ENCODE measurements around the gene VPS37C. TPM values are rescaled to one million over a fixed set of nuclear protein-coding genes. Genes with fewer than 3 reads are reported as not detected.
A peak's percentile ranks its signal among the peaks of the same experiment; 100 is the strongest.

The VPS37C gene
- total RNA-seq, 1 donor from 2014 or later, result 11.6 TPM

- no peak for DNase-seq (ENCODE audit: low spot score)
- H3K36me3 Mint-ChIP-seq (ENCODE audit: low read depth), result peaks cover 75% of the 10 kb centered on the region
- H3K4me1 Mint-ChIP-seq (ENCODE audit: low read depth), result peaks cover 88% of the 10 kb centered on the region
- peak overlapping the region; percentile 53 for H3K4me3 Mint-ChIP-seq
- peaks cover 6% of the 10 kb centered on the region for H3K9me3 Mint-ChIP-seq
- no peaks in the 10 kb centered on the region for H3K27me3 Mint-ChIP-seq (ENCODE audit: insufficient read depth)
- peak overlapping the region; percentile 98 for H3K27ac Mint-ChIP-seq
- intact Hi-C loops (cut with micrococcal nuclease), result loop anchor here (5.0 kb wide), 1 partner anchor 203 kb away; the partner anchor contains the start of gene TMEM109
Measured at GRCh38 chr11:61114913-61115312, 46.3 kb downstream of the VPS37C start.

- H3K4me3 Mint-ChIP-seq, result peak overlapping the region; percentile 62
- intact Hi-C loops (cut with micrococcal nuclease), result loop anchor here (2.0 kb wide), 1 partner anchor 16 kb away; no protein-coding TSS in a partner anchor
- no peaks in the 10 kb centered on the region for H3K27me3 Mint-ChIP-seq (ENCODE audit: insufficient read depth)
- H3K36me3 Mint-ChIP-seq (ENCODE audit: low read depth), result peaks cover 73% of the 10 kb centered on the region
- H3K4me1 Mint-ChIP-seq (ENCODE audit: low read depth), result peaks cover 90% of the 10 kb centered on the region
- no peak for DNase-seq (ENCODE audit: low spot score)
- peaks cover 6% of the 10 kb centered on the region for H3K9me3 Mint-ChIP-seq
- peak overlapping the region; percentile 89 for H3K27ac Mint-ChIP-seq
Measured at GRCh38 chr11:61113201-61113600, 48.0 kb downstream of the VPS37C start.

DNA sequence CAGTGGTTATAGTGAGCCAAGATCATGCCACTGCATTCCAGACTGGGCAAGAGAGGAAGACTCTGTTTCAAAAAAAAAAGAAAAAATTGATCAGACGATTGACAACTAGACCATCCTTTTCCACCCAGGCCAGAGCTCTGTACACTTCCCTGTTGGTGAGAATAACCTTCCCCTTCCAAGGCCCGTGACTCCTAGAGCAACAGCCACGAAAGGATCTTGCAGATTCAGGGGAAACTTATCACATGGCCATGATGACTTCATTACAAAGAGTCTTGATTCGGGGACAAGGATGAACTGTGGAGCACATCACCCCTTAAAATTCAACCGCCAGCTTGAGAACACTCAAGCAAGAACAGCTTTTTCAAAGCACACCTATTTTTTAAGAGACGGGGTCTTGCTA lies 48.7 kb downstream of the VPS37C start:
- H3K9me3 Mint-ChIP-seq, result peaks cover 6% of the 10 kb centered on the region
- H3K4me3 Mint-ChIP-seq, result peak overlapping the region; percentile 84
- H3K27me3 Mint-ChIP-seq (ENCODE audit: insufficient read depth), result no peaks in the 10 kb centered on the region
- peaks cover 76% of the 10 kb centered on the region for H3K36me3 Mint-ChIP-seq (ENCODE audit: low read depth)
- intact Hi-C loops (cut with micrococcal nuclease), result loop anchor here (1.0 to 2.0 kb wide), 3 partner anchors 16 to 51 kb away; no protein-coding TSS in a partner anchor
- no peak for DNase-seq (ENCODE audit: low spot score)
- H3K27ac Mint-ChIP-seq, result peak overlapping the region; percentile 89
- H3K4me1 Mint-ChIP-seq (ENCODE audit: low read depth), result peaks cover 96% of the 10 kb centered on the region

- peak overlapping the region; percentile 89 for H3K27ac Mint-ChIP-seq
- peaks cover 80% of the 10 kb centered on the region for H3K36me3 Mint-ChIP-seq (ENCODE audit: low read depth)
Measured at GRCh38 chr11:61111786-61112517, 49.3 kb downstream of the VPS37C start.

DNA sequence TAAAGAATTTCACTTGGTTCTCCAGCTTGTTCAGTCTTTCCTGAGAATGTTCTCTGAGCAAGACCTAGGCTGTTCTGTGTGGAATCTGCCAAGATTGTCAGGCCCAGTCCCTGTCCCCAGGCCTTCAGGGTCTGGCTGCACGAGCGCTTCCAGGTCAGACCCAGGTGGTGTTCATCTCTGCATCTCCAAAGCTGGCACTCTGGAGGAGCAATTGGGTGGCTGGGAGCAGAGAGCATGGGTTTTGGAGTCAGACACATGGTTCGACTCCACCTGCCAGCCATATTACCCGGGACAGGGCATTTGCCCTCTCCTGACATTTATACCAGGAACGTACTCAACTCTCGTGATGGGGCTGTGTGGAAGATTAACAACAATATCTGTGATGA lies 50.2 kb downstream of the VPS37C start:
- H3K27me3 Mint-ChIP-seq (ENCODE audit: insufficient read depth), result no peaks in the 10 kb centered on the region
- H3K4me3 Mint-ChIP-seq, result peak overlapping the region; percentile 84
- no peak for DNase-seq (ENCODE audit: low spot score)
- H3K4me1 Mint-ChIP-seq (ENCODE audit: low read depth), result peaks cover 99% of the 10 kb centered on the region
- intact Hi-C loops (cut with micrococcal nuclease), result loop anchor here (1.0 to 2.0 kb wide), 2 partner anchors 9 to 28 kb away; partner anchors contain the start of gene CD5
- H3K27ac Mint-ChIP-seq, result peak overlapping the region; percentile 89
- peaks cover 78% of the 10 kb centered on the region for H3K36me3 Mint-ChIP-seq (ENCODE audit: low read depth)
- H3K9me3 Mint-ChIP-seq, result no peaks in the 10 kb centered on the region

More at GRCh38 chr11:61111786-61112517, 49.3 kb downstream of the VPS37C start:
- Mint-ChIP-seq H3K4me3 (peak overlapping the region; percentile 84), H3K4me1 (ENCODE audit: low read depth) (peaks cover 99% of the 10 kb centered on the region), H3K9me3 (peaks cover 6% of the 10 kb centered on the region), H3K27me3 (ENCODE audit: insufficient read depth) (no peaks in the 10 kb centered on the region)
- intact Hi-C loops (cut with micrococcal nuclease), result loop anchor here (1.0 to 2.0 kb wide), 5 partner anchors 10 to 51 kb away; partner anchors contain the start of gene CD5
- DNase-seq (ENCODE audit: low spot score), result peak; percentile 70

DNA sequence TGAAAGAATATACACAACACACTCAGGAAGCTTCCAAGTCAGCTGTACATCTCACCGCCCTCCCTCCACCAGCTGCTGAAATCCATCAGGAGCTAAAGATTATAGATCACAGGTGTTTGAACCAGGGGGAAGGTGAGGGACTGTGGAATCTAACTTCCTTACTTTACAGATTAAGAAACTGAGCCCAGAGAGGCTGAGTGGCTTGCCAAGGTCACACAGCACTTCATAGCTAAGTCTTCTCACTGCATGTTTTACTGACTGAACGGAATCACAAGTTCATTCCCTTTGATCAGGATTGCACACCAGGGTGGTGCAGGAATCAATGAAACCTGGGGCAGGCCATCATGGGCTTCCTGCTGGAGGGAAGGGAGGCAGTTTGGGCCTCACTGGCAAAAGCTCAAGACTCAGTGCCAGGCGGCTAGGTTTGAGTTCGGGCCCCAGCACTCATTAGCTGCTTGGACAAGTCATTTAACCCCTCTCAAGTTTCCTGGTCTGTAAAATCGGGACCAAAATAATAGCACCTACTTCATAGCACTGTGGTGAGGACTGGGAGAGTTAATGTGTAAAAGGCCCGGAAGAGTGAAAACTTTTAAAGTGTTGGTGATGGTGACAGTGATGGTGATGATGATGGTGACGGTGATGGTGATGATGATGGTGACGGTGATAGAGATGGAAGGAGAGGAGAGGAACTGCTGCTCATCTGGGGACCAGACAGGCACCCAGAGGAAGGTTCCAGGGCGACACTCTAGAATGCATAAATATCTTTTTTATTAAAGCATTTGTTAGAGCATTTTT lies 50.8 kb downstream of the VPS37C start:
- no peak for DNase-seq (ENCODE audit: low spot score)
- intact Hi-C loops (cut with micrococcal nuclease), result loop anchor here (1.0 to 2.0 kb wide), 2 partner anchors 8 to 28 kb away; partner anchors contain the start of gene CD5
- Mint-ChIP-seq H3K36me3 (ENCODE audit: low read depth) (peaks cover 74% of the 10 kb centered on the region), H3K9me3 (no peaks in the 10 kb centered on the region), H3K27me3 (ENCODE audit: insufficient read depth) (no peaks in the 10 kb centered on the region), H3K4me3 (peak overlapping the region; percentile 27), H3K4me1 (ENCODE audit: low read depth) (peaks cover 97% of the 10 kb centered on the region), H3K27ac (peak overlapping the region; percentile 89)

DNA sequence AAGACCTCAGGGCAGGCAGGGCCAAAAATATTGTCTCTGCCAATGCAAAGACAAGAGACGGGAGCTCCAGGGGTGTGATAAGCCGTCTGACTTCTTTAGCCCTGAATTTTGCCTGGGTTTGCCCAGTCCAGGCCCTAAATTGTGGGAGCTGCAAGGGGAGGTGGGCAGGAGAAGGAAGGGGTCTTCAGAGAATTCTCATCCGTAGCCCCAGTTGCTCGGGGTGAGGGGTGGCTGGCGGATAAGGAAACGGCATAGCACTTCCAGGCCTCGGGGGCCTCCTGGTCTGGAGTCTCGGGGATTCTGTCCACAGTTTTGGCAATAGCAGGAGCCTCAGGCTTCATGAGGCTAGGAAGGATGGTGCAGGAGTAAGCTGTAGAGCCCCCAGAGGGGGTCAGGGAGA lies 51.6 kb downstream of the VPS37C start:
- peaks cover 68% of the 10 kb centered on the region for H3K36me3 Mint-ChIP-seq (ENCODE audit: low read depth)
- DNase-seq (ENCODE audit: low spot score), result no peak
- H3K27me3 Mint-ChIP-seq (ENCODE audit: insufficient read depth), result no peaks in the 10 kb centered on the region
- peaks cover 96% of the 10 kb centered on the region for H3K4me1 Mint-ChIP-seq (ENCODE audit: low read depth)
- H3K4me3 Mint-ChIP-seq, result peak overlapping the region; percentile 63
- peak overlapping the region; percentile 89 for H3K27ac Mint-ChIP-seq
- intact Hi-C loops (cut with micrococcal nuclease), result loop anchor here (2.0 kb wide), 1 partner anchor 27 kb away; no protein-coding TSS in a partner anchor
- no peaks in the 10 kb centered on the region for H3K9me3 Mint-ChIP-seq

DNA sequence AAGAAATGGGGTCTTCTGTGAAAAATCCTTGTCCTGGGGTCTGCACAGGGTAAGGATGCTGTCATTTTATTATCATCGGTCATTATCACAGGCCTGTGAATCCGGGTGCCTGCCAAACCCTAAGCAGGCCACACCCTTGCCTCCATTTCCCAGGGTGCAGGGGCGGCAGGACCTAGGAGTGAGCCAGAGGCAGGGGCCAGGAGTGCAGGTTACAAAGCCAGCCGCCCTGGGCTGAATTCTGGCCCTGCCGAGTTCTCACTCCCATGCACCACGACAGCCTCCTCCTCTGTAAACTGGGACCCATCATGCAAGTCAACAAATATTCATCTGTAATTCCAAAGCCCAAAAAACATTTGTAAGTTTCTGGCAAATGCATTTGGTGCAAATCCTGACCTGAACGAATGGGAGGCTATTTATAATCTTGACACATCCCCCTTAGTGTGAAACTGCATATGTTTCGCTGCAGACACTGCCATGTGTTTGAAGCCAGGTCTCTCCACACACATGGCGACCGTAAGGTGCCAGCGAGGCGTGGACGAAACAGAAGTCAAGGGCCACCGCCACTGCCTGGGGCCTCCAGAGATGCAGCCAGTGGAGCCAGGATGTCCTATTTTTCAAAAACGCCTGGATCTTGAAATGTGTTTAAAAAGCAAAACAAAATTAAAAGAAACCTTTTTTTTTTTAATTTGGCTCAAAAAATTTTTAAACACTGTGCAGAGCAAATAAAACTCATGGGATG lies 52.2 kb downstream of the VPS37C start:
- Mint-ChIP-seq H3K4me1 (ENCODE audit: low read depth) (peaks cover 96% of the 10 kb centered on the region), H3K27me3 (ENCODE audit: insufficient read depth) (no peaks in the 10 kb centered on the region), H3K9me3 (no peaks in the 10 kb centered on the region), H3K4me3 (peak overlapping the region; percentile 63), H3K27ac (peak overlapping the region; percentile 89), H3K36me3 (ENCODE audit: low read depth) (peaks cover 66% of the 10 kb centered on the region)
- DNase-seq (ENCODE audit: low spot score), result no peak
- intact Hi-C loops (cut with micrococcal nuclease), result no loop called here

DNA sequence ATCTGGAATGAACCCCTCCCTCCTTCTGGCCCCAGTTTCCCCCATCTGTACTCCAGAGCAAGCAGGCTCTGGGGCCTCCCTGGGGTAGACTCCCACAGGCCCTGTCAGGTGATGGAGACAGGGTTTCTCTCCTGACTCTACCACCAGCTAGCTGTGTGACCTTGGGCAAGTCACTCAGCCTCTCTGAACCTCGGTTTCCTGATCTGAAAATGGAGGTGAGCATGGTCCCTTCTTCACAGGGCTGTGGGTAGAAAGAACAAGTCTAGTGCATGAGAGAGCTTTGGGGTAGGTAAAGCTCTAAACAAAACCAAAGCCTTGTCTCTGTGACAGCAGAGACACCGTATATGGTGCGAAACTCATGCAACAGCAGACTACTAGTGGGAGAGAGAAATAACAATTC lies 53.3 kb downstream of the VPS37C start:
- Mint-ChIP-seq H3K27ac (peak overlapping the region; percentile 89), H3K4me1 (ENCODE audit: low read depth) (peaks cover 95% of the 10 kb centered on the region), H3K27me3 (ENCODE audit: insufficient read depth) (no peaks in the 10 kb centered on the region), H3K9me3 (no peaks in the 10 kb centered on the region), H3K36me3 (ENCODE audit: low read depth) (peaks cover 69% of the 10 kb centered on the region), H3K4me3 (peak overlapping the region; percentile 52)
- no peak for DNase-seq (ENCODE audit: low spot score)
- intact Hi-C loops (cut with micrococcal nuclease), result no loop called here

- Mint-ChIP-seq H3K4me1 (ENCODE audit: low read depth) (peaks cover 86% of the 10 kb centered on the region), H3K9me3 (no peaks in the 10 kb centered on the region), H3K27me3 (ENCODE audit: insufficient read depth) (no peaks in the 10 kb centered on the region), H3K4me3 (no peak overlapping the region), H3K36me3 (ENCODE audit: low read depth) (peaks cover 66% of the 10 kb centered on the region), H3K27ac (peak overlapping the region; percentile 89)
- intact Hi-C loops (cut with micrococcal nuclease), result no loop called here
- no peak for DNase-seq (ENCODE audit: low spot score)
Measured at GRCh38 chr11:61106894-61107470, 54.2 kb downstream of the VPS37C start.

DNA sequence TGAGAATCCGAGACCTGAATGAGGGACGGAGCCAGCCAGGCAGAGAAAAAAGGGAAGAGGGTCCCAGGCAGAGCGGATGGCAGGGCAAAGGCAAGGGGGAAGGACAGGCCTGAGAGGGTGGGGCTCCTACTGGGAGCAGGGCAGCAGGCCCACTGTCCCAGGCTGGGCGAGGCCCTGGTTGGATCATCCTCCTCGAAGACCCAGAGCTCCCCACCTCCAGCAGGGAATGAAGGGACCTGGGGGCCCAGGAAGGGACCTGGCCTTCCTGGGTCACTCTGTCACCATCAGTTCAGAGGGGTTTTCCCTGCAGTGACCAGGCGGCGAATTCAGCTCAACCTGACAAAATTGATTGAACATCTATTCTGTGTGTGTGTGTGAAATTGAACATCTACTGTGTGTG lies 54.9 kb downstream of the VPS37C start:
- Mint-ChIP-seq H3K4me3 (no peak overlapping the region), H3K27me3 (ENCODE audit: insufficient read depth) (no peaks in the 10 kb centered on the region), H3K9me3 (no peaks in the 10 kb centered on the region), H3K27ac (peak overlapping the region; percentile 89), H3K36me3 (ENCODE audit: low read depth) (peaks cover 59% of the 10 kb centered on the region), H3K4me1 (ENCODE audit: low read depth) (peaks cover 80% of the 10 kb centered on the region)
- intact Hi-C loops (cut with micrococcal nuclease), result no loop called here
- no peak for DNase-seq (ENCODE audit: low spot score)

GRCh38 chr11:61104963-61105362 lies 56.3 kb downstream of the VPS37C start:
- peaks cover 66% of the 10 kb centered on the region for H3K4me1 Mint-ChIP-seq (ENCODE audit: low read depth)
- H3K27me3 Mint-ChIP-seq (ENCODE audit: insufficient read depth), result no peaks in the 10 kb centered on the region
- no peaks in the 10 kb centered on the region for H3K9me3 Mint-ChIP-seq
- H3K36me3 Mint-ChIP-seq (ENCODE audit: low read depth), result peaks cover 50% of the 10 kb centered on the region
- no peak overlapping the region for H3K4me3 Mint-ChIP-seq
- peak overlapping the region; percentile 47 for H3K27ac Mint-ChIP-seq
- no peak for DNase-seq (ENCODE audit: low spot score)
- intact Hi-C loops (cut with micrococcal nuclease), result no loop called here
